ENCODE data around the gene MTCL1. TPM values are rescaled to one million over a fixed set of nuclear protein-coding genes. Genes with fewer than 3 reads are reported as not detected.
A peak's percentile ranks its signal among the peaks of the same experiment; 100 is the strongest.

The MTCL1 gene
- total RNA-seq, 1 donor: 59.6 TPM

- H3K4me3 ChIP-seq (ENCODE audit: low read depth, low read length): no peak overlapping the region
- no peak for DNase-seq (ENCODE audit: low read depth)
- TF ChIP-seq CTCF (IDR thresholded peaks at IDR 0.05; ENCODE audit: insufficient read depth, low read depth, low read length): no peak
These were observed 87.4 kb downstream of the MTCL1 start for GRCh38 chr18:8792688-8793316.

- TF ChIP-seq CTCF (IDR thresholded peaks at IDR 0.05; ENCODE audit: insufficient read depth, low read depth, low read length): no peak
- no peak overlapping the region for H3K4me3 ChIP-seq (ENCODE audit: low read depth, low read length)
- DNase-seq (ENCODE audit: low read depth): no peak
These were observed 88.2 kb downstream of the MTCL1 start for GRCh38 chr18:8793445-8794155.

GRCh38 chr18:8794156-8794933, 89.0 kb downstream of the MTCL1 start:
- DNase-seq (ENCODE audit: low read depth): peak; percentile 90
- TF ChIP-seq CTCF (IDR thresholded peaks at IDR 0.05; ENCODE audit: insufficient read depth, low read depth, low read length): no peak
- no peak overlapping the region for H3K4me3 ChIP-seq (ENCODE audit: low read depth, low read length)

GRCh38 chr18:8794934-8795280, 89.6 kb downstream of the MTCL1 start:
- H3K4me3 ChIP-seq (ENCODE audit: low read depth, low read length): no peak overlapping the region
- no peak for TF ChIP-seq CTCF (IDR thresholded peaks at IDR 0.05; ENCODE audit: insufficient read depth, low read depth, low read length)

GRCh38 chr18:8795586-8796325, 90.4 kb downstream of the MTCL1 start:
- TF ChIP-seq CTCF (IDR thresholded peaks at IDR 0.05; ENCODE audit: insufficient read depth, low read depth, low read length): no peak
- peak; percentile 29 for DNase-seq (ENCODE audit: low read depth)

More at GRCh38 chr18:8794934-8795280, 89.6 kb downstream of the MTCL1 start:
- DNase-seq (ENCODE audit: low read depth): no peak

GRCh38 chr18:8797206-8797605, 91.8 kb downstream of the MTCL1 start:
- TF ChIP-seq CTCF (IDR thresholded peaks at IDR 0.05; ENCODE audit: insufficient read depth, low read depth, low read length): no peak
- DNase-seq (ENCODE audit: low read depth): peak; percentile 42
- H3K4me3 ChIP-seq (ENCODE audit: low read depth, low read length): no peak overlapping the region

More at GRCh38 chr18:8795586-8796325, 90.4 kb downstream of the MTCL1 start:
- H3K4me3 ChIP-seq (ENCODE audit: low read depth, low read length): no peak overlapping the region

Data from fibroblast of villous mesenchyme (primary cell).